LNCAP (cell line): ENCODE results near the gene SMPD2.

ENCODE experiments used
- CTCF ChIP-seq: fragments of 450-650 bp; IDR thresholded peaks from 2 replicates; pipeline ENCODE4 v1.5.1; 2017; ENCODE audit warnings: mild to moderate bottlenecking

Gene SMPD2

GRCh38 chr6:109453156-109453555 is 12.6 kb downstream of the SMPD2 start:
- TF ChIP-seq CTCF = no peak

DNA sequence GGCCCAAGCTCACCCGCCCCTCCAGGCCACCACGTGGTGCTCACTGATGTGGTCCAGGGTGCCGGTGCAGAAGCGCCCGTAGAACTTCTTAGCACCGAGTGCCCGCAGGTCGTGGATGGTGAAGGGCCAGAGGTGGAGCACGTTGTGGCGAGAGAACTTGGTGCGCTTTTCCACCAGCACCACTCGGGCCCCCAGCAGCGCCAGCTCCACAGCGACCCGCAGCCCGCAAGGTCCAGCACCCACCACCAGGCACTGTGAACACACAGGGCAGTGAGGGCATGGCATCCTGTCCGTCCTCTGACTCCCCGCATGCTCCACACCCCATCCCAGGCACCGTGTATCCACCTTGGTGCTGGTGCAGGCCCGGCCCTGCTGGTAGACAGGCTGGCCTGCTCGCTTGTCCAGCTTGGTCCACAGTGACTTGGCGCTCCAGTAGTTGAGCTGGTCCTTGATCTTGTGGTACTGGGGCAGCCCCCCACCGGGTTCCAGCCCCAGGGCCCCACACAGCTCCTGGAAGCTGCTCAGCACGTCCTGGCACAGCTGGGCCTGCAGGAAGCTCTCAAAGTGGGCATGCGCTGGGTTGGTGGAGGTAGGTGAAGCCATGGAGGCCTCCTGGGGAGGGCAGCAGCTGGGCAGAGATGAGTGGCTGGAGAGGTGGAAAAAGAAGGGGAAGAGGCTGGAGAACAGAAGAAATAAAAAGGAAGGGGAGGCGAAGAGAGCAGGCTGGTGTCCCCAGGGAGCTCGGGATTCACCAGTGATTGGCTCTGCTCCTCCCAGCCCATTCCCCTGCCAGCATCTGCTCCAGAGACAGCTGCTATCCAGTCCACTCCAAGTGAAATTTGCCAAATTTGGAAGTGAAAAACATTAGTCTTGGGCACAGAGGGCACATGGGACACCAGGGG is 13.3 kb downstream of the SMPD2 start:
- no peak for TF ChIP-seq CTCF

GRCh38 chr6:109454496-109455436 is 14.2 kb downstream of the SMPD2 start:
- TF ChIP-seq CTCF = no peak

GRCh38 chr6:109455437-109456110 is 15.1 kb downstream of the SMPD2 start, which contains the start of gene MICAL1:
MICAL1 (minus strand) TSS chr6:109455772; CDS start chr6:109454196, 1,576 bp downstream.
- TF ChIP-seq CTCF = 0 out of 2 replicates have a peak, but pooled peaks have one; percentile 15

GRCh38 chr6:109456111-109456583 is 15.6 kb downstream of the SMPD2 start:
- TF ChIP-seq CTCF = no peak

DNA sequence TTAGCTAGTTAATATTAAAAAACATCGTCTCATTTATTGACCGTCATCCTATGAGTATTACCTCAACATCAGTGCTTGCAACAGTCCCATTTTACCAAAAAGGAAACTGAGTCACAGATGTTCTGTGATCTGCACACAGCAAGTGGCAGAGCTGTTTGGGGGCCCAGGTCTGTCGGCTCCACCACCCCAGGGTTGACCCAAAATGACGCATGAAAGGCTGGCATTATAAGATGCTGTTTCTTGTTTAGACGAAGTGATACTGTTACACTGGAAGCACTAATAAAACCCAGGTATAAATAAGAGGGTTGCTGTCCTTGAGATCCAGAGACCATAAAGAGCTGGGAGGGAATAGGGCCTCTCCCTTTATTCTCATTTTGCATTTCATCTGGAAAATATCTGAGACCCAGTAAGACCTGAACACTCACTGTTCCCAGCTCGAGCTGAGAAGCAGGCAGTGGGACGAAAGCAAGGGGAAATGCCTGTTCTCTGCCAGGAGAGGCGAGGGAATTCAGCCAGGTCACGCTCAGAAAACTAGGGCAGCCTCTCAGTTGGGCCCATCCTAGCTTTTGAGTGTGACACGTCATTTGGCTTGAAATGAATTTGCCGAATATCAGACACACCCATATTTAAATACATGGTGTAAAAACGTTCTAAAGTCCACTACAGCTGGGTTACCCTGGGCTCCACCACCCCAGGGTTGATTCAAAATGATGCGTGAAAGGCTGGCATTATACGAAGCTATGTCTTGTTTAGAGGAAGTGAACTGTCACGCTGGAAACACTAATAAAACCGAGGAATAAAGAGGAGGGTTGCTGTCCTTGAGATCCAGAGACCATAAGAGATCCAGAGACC is 16.4 kb downstream of the SMPD2 start:
- no peak for TF ChIP-seq CTCF
